Esophagus squamous epithelium (tissue), 4 donors: ENCODE results near the gene S100B.

Source experiments
- POLR2A ChIP-seq, 4 donors: fragments of 450-650 bp; IDR thresholded peaks; one replicate each; pipeline ENCODE4 v1.6.1; 2017; ENCODE audit warnings: antibody characterized with exemption in 4 of 4, mild to moderate bottlenecking in 4 of 4, moderate library complexity in 3 of 4
- TF ChIP-seq, protein P1 (sequence below), 6 experiments: fragments of 450-650 bp in 4 of 6; fragments of 200-600 bp in 2 of 6; sonication (generic) in 2 of 6; IDR thresholded peaks; one replicate each; pipeline ENCODE4 v1.5.1; 2016 to 2019; ENCODE audit warnings: antibody characterized with exemption in 6 of 6, mild to moderate bottlenecking in 4 of 6, moderate library complexity in 4 of 6

- TF ChIP-seq, protein P1, sequence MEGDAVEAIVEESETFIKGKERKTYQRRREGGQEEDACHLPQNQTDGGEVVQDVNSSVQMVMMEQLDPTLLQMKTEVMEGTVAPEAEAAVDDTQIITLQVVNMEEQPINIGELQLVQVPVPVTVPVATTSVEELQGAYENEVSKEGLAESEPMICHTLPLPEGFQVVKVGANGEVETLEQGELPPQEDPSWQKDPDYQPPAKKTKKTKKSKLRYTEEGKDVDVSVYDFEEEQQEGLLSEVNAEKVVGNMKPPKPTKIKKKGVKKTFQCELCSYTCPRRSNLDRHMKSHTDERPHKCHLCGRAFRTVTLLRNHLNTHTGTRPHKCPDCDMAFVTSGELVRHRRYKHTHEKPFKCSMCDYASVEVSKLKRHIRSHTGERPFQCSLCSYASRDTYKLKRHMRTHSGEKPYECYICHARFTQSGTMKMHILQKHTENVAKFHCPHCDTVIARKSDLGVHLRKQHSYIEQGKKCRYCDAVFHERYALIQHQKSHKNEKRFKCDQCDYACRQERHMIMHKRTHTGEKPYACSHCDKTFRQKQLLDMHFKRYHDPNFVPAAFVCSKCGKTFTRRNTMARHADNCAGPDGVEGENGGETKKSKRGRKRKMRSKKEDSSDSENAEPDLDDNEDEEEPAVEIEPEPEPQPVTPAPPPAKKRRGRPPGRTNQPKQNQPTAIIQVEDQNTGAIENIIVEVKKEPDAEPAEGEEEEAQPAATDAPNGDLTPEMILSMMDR (IDR thresholded peaks at IDR 0.05): no peak
- TF ChIP-seq POLR2A (IDR thresholded peaks at IDR 0.05): no peak
These were observed 49.2 kb downstream of the S100B start for GRCh38 chr21:46555678-46556077.
